NCI-H2107 (cell line): ENCODE results near the gene PEF1.
"Not testable (repeated sequence)": the region's sequence is repeated elsewhere in the genome, so short reads cannot be mapped to it uniquely, and the experiment has no call there.

Experiments used
- DNase-seq: peaks from one replicate; lab custom pipeline; 2025; lab: John Stamatoyannopoulos, UW

Gene PEF1

GRCh38 chr1:31609514-31610118, 35.1 kb downstream of the PEF1 start:
- DNase-seq = no peak

GRCh38 chr1:31607360-31607759, 37.3 kb downstream of the PEF1 start:
- no peak for DNase-seq

- DNase-seq = no peak
Measured at GRCh38 chr1:31605908-31606427, 38.7 kb downstream of the PEF1 start.

- no peak for DNase-seq
Measured at GRCh38 chr1:31602081-31602480, 42.6 kb downstream of the PEF1 start.

DNA sequence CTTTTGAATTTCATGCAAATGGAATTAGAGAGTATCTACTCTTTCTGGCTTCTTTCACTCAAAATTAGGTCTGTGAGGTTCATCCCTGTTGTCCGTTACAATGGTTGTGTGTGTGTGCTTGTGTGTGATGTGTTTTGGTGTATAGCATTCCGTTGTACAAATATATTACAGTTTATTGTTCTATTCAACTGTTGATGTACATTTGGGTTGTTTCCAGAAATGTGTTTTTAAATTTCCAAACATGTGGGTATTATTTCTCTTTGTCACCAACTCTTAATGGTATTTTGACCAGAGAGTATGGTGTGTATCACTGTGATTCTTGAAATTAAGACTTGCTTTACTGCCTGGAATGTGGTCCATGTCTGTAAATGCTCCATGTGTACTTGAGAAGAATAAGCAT, 44.0 kb downstream of the PEF1 start:
- no peak for DNase-seq

DNA sequence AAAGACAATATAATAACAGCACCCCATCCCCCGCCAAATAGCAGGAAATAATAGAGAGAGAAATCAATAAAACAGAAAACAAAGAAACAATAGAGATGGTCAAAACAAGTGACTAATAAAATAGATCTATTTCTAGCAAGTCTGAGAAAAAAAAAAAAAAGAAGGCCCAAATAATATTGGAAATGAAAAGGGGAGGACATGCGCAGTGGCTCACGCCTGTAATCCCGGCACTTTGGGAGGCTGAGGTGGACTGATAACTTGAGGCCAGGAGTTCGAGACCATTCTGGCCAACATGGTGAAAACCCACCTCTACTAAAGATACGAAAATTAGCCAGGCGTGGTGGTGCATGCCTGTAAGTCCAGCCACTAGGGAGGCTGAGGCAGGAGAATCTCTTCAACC, 45.7 kb downstream of the PEF1 start:
- DNase-seq = no peak

DNA sequence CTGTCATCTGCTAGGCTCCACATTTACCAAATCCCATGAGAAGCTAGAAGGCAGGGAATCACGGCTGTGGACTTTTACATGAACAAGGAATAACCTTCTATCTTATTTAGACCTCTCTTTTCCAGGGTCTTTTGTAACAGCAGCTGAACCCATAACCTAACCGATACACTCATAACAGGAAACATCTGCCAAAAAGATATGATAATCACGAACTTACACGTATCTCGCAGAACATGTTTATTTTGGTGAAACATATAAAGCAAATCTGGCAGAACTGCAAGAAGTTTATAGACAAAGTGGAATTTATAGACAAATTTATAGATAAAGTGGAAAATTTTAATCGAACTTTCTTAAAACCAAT, 48.0 kb downstream of the PEF1 start:
- no peak for DNase-seq

DNA sequence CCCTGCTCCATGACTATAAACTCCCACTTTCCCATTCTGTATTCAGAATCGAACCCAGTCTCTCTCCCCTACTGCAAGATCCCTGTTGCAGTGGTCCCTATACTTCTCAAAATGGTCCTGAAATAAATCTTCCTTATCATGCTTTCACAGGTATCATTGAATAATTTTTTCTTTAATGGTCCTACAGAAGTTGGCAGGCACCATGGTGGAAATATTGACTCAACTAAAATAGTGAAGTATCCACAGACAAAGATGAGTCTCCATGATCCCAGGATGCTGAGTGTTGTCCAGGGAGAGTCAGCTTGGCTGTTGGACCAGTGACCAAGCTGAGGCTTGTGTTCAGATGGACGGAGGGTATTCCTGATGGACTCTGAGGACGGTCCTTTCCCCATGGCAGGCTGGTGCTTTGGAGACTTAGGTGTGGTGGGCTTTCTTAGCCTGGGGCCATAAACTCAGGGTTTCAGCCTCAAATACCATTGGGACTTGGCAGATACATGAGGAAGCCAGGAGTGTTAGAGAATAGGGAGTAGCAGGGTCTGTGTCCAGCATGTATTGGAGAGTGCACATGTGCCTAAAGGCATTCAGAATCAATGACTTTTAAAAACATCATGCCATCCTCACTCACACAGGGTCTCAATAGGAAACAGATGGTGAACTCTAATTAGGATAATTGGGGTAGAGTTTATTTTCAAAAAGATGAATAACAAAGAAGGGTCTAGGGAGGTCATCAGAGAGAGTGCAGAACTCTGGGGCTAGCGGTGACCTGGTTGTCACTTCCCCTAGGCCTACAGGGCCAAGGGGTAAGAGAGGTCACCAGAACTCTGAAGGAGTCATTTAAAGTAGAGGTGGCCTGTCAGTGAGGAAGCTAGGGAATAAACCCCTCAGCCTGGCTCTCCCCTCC, 48.6 kb downstream of the PEF1 start:
- DNase-seq = no peak

- DNase-seq = no peak
Measured at GRCh38 chr1:31593770-31594632, 50.7 kb downstream of the PEF1 start.

DNA sequence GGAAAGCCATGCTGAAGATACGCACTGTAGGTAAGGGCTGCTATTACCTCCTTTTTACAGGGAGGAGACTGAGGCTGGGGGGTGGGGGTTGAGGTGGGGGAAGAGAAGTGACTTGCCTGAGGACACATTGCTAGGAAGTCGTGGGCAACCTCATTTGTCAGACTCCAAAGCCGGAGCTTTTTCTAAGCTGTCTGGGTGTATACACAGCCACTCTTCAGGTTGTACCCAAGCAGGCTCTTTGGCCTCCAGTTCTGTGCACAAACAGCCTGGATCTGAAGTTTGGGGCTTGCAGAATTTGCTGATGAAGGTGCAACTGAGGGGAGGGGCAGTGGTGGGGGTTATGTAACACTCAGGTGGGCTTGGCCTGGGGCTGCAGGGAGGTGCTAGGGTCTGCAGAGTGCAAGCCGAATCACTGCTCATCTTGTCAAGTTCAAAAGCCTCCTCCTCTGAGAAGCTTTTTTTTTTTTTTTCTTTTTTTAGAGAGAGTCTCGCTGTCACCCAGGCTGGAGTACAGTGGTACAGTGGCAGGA, 51.5 kb downstream of the PEF1 start:
- no peak for DNase-seq

GRCh38 chr1:31592132-31592531, 52.5 kb downstream of the PEF1 start:
- DNase-seq = no peak

- DNase-seq = no peak
Measured at GRCh38 chr1:31591425-31592093, 53.1 kb downstream of the PEF1 start.

- no peak for DNase-seq
Measured at GRCh38 chr1:31588751-31589515, 55.7 kb downstream of the PEF1 start.

DNA sequence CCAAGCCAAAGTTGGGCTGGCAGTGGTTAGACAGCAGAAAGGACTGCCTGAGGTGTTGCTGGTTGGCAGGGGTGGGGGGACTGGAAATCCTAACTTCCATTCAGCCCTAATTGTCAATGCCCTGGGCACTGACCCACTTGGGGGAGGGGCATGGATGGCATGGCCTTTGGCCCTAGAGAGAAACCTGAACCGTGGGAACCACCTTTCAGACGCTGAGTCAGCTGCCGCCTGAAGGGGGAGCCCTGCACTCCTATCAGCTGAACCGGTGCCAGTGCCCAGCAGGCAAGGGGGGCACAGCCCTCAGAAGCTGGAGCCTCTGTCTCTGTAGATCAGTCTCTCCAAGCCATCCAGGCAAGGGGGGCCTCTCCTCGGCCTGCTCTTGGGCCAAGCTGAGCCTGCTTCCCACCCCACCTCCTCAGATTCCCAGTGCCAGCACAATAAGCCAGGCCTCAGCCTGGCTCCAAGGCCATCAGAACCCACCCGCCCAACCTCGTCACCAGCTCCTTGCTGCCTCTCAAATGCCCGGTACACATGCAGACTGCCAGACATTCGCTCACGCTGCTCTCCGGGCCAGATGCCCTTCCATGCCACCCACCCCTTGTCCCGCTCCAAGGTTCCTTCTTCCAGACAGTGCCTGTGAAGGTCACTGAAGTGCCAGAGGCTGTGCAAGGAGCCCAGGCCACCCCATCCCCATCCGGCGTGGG, 56.8 kb downstream of the PEF1 start:
- DNase-seq = no peak

GRCh38 chr1:31587328-31587699, 57.4 kb downstream of the PEF1 start:
- DNase-seq = not testable (repeated sequence)

GRCh38 chr1:31586376-31587327, 58.0 kb downstream of the PEF1 start:
- DNase-seq = no peak

GRCh38 chr1:31585736-31586365, 58.8 kb downstream of the PEF1 start:
- DNase-seq = no peak

DNA sequence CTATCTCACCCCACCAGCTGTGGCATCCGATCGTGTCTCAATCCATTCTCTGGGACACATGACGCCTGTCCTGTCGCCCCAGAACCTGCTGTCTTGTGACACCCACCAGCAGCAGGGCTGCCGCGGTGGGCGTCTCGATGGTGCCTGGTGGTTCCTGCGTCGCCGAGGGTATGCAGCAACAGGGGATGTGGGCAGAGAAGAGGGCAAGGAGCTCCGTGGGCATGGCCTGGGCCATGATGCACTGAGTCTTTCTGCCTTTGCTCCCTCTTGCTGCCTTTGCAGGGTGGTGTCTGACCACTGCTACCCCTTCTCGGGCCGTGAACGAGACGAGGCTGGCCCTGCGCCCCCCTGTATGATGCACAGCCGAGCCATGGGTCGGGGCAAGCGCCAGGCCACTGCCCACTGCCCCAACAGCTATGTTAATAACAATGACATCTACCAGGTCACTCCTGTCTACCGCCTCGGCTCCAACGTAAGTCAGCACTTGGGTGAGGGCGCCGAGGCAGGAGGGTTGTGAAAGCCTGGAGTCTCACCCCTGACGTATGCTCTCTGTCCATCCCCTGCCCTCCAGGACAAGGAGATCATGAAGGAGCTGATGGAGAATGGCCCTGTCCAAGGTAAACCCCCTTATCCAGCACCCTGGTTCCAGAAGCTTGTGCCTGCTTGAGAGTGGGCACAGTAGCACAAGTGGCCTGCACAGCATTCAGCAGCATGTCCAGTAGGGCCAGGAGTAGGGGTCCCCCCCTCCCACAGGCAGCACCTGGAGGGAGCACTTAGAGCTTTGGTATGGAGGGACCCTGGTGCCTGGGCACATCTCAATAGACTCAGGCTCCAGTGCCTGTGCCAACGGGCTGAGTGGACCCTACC, 59.6 kb downstream of the PEF1 start:
- DNase-seq = no peak
